Ovary (tissue), 3 donors: ENCODE data around the gene SLC4A1.

ENCODE experiments used
- CTCF ChIP-seq, 3 donors: fragments of 450-650 bp in 2 of 3; fragments of 200-600 bp in 1 of 3; IDR thresholded peaks; one replicate each; pipeline versions ENCODE4 v1.5.1 to v1.8.0; 2016 to 2022; ENCODE audit warnings: antibody characterized with exemption in 3 of 3, mild to moderate bottlenecking in 1 of 3
- EP300 ChIP-seq: sonication (generic); formaldehyde crosslinking; IDR thresholded peaks from one replicate; pipeline ENCODE4 v1.6.1; 2017; ENCODE audit warnings: antibody characterized with exemption
- POLR2A ChIP-seq: fragments of 450-650 bp; IDR thresholded peaks from one replicate; pipeline ENCODE4 v1.6.1; 2017; ENCODE audit warnings: antibody characterized with exemption, mild to moderate bottlenecking, moderate library complexity
- donor health status: DM: no; HTN: no; CAD: no.

GRCh38 chr17:44283344-44284023 lies 15.5 kb upstream of the SLC4A1 start:
- TF ChIP-seq CTCF (IDR thresholded peaks at IDR 0.05) (no peak), EP300 (no peak), POLR2A (no peak)
